SU-DHL-6 (cell line): ENCODE results near the gene ZNF253.
"Not testable (repeated sequence)": the region's sequence is repeated elsewhere in the genome, so short reads cannot be mapped to it uniquely, and the experiment has no call there.

ENCODE experiments used
- H2AFZ ChIP-seq: fragments of 200-600 bp; sonication (generic); 2 replicates; pipeline ENCODE4 v1.6.1; 2014; ENCODE audit warnings: low read depth, mild to moderate bottlenecking, moderate library complexity, mixed read lengths, antibody characterized with exemption, low read length; ENCODE audit not compliant: severe bottlenecking
- H3F3A ChIP-seq: fragments of 200-600 bp; shearing (Covaris generic); 2 replicates; pipeline ENCODE4 v1.6.0; 2016; ENCODE audit warnings: antibody characterized with exemption, mild to moderate bottlenecking; ENCODE audit not compliant: insufficient read depth
- H3K27ac ChIP-seq: fragments of 200-600 bp; sonication (generic); 2 replicates; pipeline ENCODE4 v1.5.1; 2016; ENCODE audit warnings: low read depth, mild to moderate bottlenecking, low read length, moderate library complexity, mixed read lengths
- H3K27me3 ChIP-seq: fragments of 200-600 bp; sonication (generic), shearing (Covaris generic); 2 replicates; pipeline ENCODE4 v1.6.0; 2014; ENCODE audit warnings: mild to moderate bottlenecking, low read length
- H3K36me3 ChIP-seq: fragments of 200-600 bp; sonication (generic); 2 replicates; pipeline ENCODE4 v1.6.1; 2014; ENCODE audit warnings: mild to moderate bottlenecking, low read length, mixed read lengths
- H3K4me2 ChIP-seq: fragments of 300-600, 200-600 bp; shearing (Covaris generic), sonication (generic); 2 replicates; pipeline ENCODE4 v1.6.0; 2014; ENCODE audit warnings: low read length, low read depth, mild to moderate bottlenecking; ENCODE audit not compliant: poor library complexity, severe bottlenecking
- H3K4me3 ChIP-seq: fragments of 200-600 bp; sonication (generic); 2 replicates; pipeline ENCODE4 v1.5.1; 2014; ENCODE audit warnings: antibody characterized with exemption, low read length, mild to moderate bottlenecking, mixed read lengths; ENCODE audit not compliant: insufficient read depth, poor library complexity, severe bottlenecking
- H3K79me2 ChIP-seq: fragments of 200-600 bp; sonication (generic); 2 replicates; pipeline ENCODE4 v1.6.1; 2014; ENCODE audit warnings: mild to moderate bottlenecking, low read length, moderate library complexity; ENCODE audit not compliant: insufficient read depth
- H3K9ac ChIP-seq: fragments of 200-600 bp; sonication (generic); 2 replicates; pipeline ENCODE4 v1.7.0; 2014; ENCODE audit warnings: mild to moderate bottlenecking, low read length
- H3K9me2 ChIP-seq: fragments of 200-600 bp; sonication (generic); replicated peaks from 2 replicates; pipeline ENCODE4 v1.6.1; 2014; ENCODE audit warnings: low read length; ENCODE audit not compliant: insufficient read depth
- H3K9me3 ChIP-seq: fragments of 200-600 bp; sonication (generic); 2 replicates; pipeline ENCODE4 v1.6.1; 2014; ENCODE audit warnings: low read length, mixed read lengths; ENCODE audit not compliant: insufficient read depth
- H4K20me1 ChIP-seq: fragments of 200-600 bp; sonication (generic); 2 replicates; pipeline ENCODE4 v1.6.1; 2014; ENCODE audit warnings: low read depth, mild to moderate bottlenecking, antibody characterized with exemption, low read length, moderate library complexity, mixed read lengths
- EZH2phosphoT487 ChIP-seq: fragments of 200-600 bp; sonication (generic), shearing (Covaris generic); conservative IDR thresholded peaks from 2 replicates; pipeline ENCODE4 v1.6.1; 2018; ENCODE audit warnings: mild to moderate bottlenecking, antibody characterized with exemption, low read length, moderate library complexity, mixed read lengths
- TF ChIP-seq, protein P1 (sequence below): fragments of 200-600 bp; sonication (generic); IDR thresholded peaks from one replicate; pipeline ENCODE4 v1.5.1; 2017; ENCODE audit warnings: antibody characterized with exemption, mild to moderate bottlenecking, low read length, moderate library complexity; ENCODE audit not compliant: insufficient read depth, poor library complexity, severe bottlenecking

Gene ZNF253

GRCh38 chr19:19877724-19878123, 12.0 kb downstream of the ZNF253 start:
- H3K79me2 ChIP-seq = peaks cover 81% of the 10 kb centered on the region

DNA sequence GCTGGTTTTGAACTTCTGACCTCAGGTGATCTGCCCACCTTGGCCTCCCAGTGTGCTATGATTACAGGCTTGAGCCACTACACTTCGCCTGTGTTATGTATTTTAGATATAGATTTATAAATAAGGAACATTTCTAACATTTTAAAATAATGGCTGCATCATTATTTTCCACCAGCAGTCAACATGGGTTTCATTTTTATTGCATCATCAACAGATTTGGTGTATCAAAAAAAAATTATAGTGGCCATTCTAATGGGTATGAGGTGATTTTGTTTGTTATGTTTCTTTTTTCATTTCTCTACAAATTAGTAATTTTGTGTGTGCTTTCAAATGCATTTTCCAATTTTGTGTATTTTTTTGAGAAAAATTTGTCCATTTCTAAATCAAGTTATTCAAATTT, 18.9 kb downstream of the ZNF253 start:
- Histone ChIP-seq H3K79me2 (peaks cover 35% of the 10 kb centered on the region), H3K27ac (no peak overlapping the region), H3K4me2 (no peak overlapping the region), H3K4me3 (no peak overlapping the region), H3K9ac (no peak overlapping the region), H3K27me3 (no peaks in the 10 kb centered on the region), H3K9me2 (no peaks in the 10 kb centered on the region), H4K20me1 (no peaks in the 10 kb centered on the region), H3K36me3 (peaks cover 85% of the 10 kb centered on the region), H3K9me3 (peaks cover 7% of the 10 kb centered on the region), H3F3A (peaks cover 4% of the 10 kb centered on the region; the same call in 1 of the 2 replicates), H2AFZ (no peak overlapping the region)
- TF ChIP-seq, protein P1, sequence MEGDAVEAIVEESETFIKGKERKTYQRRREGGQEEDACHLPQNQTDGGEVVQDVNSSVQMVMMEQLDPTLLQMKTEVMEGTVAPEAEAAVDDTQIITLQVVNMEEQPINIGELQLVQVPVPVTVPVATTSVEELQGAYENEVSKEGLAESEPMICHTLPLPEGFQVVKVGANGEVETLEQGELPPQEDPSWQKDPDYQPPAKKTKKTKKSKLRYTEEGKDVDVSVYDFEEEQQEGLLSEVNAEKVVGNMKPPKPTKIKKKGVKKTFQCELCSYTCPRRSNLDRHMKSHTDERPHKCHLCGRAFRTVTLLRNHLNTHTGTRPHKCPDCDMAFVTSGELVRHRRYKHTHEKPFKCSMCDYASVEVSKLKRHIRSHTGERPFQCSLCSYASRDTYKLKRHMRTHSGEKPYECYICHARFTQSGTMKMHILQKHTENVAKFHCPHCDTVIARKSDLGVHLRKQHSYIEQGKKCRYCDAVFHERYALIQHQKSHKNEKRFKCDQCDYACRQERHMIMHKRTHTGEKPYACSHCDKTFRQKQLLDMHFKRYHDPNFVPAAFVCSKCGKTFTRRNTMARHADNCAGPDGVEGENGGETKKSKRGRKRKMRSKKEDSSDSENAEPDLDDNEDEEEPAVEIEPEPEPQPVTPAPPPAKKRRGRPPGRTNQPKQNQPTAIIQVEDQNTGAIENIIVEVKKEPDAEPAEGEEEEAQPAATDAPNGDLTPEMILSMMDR = no peak
- no peak for TF ChIP-seq EZH2phosphoT487

More at GRCh38 chr19:19877724-19878123, 12.0 kb downstream of the ZNF253 start:
- H3K27me3 ChIP-seq = no peaks in the 10 kb centered on the region
- 0 out of 2 replicates have a peak, but pooled peaks cover 3% of the 10 kb centered on the region for H3F3A ChIP-seq
- no peak overlapping the region for H2AFZ ChIP-seq
- H3K36me3 ChIP-seq = peaks cover 84% of the 10 kb centered on the region
- H3K9me3 ChIP-seq = peaks cover 27% of the 10 kb centered on the region
- no peak overlapping the region for H3K4me2 ChIP-seq
- no peak for TF ChIP-seq EZH2phosphoT487
- TF ChIP-seq, protein P1 = no peak
- no peaks in the 10 kb centered on the region for H3K9me2 ChIP-seq
- H4K20me1 ChIP-seq = no peaks in the 10 kb centered on the region
- H3K27ac ChIP-seq = no peak overlapping the region
- no peak overlapping the region for H3K4me3 ChIP-seq
- no peak overlapping the region for H3K9ac ChIP-seq

GRCh38 chr19:19892055-19892941, 26.6 kb downstream of the ZNF253 start:
- H3K9me3 ChIP-seq = peaks cover 41% of the 10 kb centered on the region

More at GRCh38 chr19:19892055-19892941, 26.6 kb downstream of the ZNF253 start:
- not testable (repeated sequence) for H3K27ac ChIP-seq, H3K4me2 ChIP-seq, H3K27me3 ChIP-seq, H3K9me2 ChIP-seq, H3K79me2 ChIP-seq, H4K20me1 ChIP-seq, H2AFZ ChIP-seq, H3K4me3 ChIP-seq, H3K9ac ChIP-seq, H3F3A ChIP-seq
- H3K36me3 ChIP-seq = peaks cover 67% of the 10 kb centered on the region
